HG03354 (cell line): ENCODE data around the gene ARHGEF4.

Experiments used
- ATAC-seq: cut with Tn5 transposase; IDR thresholded peaks from one replicate; pipeline ENCODE4 v1.9.1; 2021; ENCODE audit warnings: mild to moderate bottlenecking; ENCODE audit not compliant: unreplicated experiment, poor library complexity, severe bottlenecking

Gene ARHGEF4

DNA sequence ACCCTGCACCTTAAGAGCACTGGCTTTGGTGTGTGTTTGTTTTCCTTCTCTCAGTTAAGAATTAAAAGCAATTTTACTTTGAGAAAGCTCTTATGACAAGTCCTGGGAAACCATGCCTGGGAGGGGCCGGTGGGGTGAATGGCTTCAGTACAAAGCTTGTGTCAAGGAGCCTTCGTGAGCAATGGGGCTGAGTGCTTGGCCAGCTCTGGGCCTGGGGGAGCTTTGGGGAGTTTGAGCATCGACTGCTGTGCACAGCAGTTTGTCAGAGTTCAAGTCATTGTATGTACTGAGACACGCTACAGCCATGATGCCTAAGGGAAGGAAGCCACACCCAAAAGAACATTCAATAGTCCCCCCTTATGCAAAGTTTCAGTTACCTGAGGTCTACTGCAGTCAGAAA, 75.8 kb downstream of the ARHGEF4 start:
- no peak for ATAC-seq

DNA sequence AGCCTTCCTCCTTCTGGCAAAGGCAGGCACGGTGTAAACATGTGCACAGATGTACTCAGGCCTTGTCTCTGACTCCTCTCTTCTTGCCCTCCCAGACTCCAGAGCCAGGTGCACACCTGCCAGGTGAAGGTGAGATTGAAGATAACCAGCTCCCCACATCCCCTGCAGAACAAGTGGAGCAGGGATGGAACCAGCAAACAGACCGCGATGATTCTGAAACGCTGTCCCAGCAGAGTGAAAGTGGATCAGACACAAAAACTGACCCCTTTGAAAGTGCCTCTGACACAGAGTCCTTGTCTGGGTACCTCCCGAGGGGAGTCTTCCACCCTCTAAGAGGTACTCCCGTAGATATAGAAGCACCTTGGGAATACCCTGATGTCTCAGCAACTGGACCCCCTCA, 77.2 kb downstream of the ARHGEF4 start:
- no peak for ATAC-seq

DNA sequence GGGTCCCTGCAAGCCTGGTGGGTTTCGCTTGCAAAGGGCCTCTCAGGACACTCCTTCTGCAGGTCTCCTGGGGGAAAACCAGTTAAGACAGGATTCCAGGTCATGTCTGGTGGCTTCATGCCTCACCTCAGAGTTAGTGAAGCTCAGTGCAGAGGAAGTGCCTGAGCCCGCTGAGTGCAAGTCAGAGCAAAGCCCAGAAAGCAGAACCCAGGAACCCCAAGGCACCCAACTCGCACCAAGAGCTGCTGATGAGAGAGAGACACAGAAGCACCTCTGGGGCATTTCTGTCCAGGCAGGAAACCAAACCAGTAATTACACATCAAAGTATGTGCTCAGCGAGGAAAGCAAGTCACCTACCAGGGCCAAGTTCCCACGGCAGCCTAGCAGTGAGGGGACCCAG, 78.4 kb downstream of the ARHGEF4 start:
- no peak for ATAC-seq

DNA sequence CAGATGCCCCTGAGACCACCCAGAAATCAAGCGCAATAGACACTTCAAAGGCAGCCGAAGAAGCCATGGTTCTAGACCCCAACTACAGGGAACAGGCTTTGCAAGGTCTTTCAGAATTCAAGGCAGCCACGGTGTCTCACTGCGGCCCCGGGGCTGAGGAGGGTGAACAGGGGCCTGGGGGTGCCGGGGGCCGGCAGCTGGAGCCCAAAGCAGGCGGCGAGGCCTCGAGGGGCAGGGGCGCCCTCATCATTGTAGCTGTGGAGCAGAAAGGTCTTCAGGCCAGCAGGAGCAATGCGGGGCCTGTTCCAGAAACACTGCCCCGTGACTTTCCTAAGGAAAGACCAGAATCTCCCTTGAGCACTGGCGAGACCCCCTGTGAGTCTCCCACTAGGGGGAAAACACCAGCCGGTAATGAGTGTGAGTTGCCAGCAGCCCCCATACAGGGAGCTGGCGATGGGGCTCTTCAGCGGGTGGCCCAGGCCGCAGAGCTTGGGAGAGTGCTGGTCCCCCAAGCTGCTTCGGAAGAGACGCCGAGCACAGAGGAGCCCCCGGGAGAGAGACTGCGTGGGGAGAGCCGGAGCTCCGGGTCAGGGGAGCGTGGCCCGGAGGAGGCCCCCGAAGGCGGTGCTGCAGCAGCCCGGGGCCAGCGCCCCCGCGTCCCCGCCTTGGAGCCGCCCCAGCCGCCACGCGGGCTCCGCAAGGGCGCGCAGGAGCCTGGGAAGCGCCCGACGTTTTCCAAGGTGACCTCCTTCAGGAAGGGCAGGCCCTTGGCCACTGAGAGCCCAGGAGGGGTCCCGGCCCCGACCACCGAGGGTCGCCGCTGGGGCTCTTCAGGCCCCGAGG, 79.1 kb downstream of the ARHGEF4 start:
- ATAC-seq: no peak

DNA sequence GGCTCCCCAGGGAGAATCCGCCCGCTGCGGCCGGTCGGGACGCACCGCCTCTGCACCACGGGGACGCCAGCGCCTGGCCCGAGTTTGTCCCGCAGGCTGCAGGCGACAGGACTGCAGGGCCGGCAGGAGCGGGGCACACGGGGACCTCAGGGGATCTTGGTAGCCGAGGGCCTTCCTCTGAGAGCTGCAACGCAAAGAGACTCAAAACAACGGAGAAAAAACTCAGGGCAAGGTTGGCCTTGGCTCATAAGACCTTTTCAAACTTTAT, 79.7 kb downstream of the ARHGEF4 start:
- ATAC-seq: no peak

DNA sequence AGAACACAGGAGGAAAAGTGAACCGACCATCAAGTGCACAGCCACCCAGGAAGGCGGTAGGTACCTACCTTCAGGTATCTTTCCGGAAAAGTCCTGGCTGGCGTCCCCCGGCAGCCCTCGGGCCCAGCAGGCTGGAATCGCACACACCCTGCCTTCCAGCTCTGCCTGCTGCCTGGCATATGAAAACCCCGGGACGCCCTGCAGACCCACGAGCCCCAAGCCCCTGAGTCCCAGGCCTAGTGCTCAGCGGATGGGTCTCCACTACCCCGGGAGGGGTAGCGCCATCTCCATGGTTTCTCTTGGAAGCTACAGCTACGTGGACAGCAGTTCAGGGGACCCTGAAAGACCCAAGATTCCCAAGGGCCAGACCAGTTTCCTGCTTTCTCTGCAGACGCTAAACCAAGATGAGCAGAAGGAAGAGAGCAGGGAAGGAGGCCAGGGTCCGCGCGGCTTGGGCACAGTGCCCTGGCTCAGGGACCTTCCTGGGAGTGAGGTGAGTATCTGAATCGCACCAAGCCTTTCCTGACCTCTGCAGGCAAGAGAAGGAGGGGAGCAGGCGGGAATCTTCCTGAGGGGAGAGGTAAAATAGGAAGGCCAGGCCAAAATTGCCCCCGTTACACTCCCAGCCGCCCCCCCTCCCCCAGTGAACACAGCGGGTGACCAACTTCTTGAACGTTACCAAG, 80.4 kb downstream of the ARHGEF4 start:
- ATAC-seq: no peak

DNA sequence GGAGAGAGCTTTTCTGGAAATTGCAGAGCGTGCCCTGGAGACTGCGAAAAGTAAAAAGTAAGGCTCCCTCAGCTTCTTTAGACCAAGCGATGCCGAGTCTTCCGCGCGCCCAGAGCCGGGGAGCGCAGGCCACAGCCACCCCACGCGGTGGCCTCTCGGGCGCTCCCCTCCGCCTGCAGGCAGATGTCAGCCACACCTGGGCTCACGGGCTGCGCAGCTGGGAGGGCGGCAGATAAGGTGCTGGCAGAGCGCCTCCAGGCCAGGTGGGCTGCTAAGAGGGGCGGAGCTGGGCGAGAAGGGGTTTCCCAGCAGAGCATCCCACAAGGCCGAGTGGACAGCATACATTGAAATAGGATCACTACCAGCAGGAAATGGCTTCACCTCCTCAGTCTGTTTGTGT, 81.7 kb downstream of the ARHGEF4 start:
- no peak for ATAC-seq

DNA sequence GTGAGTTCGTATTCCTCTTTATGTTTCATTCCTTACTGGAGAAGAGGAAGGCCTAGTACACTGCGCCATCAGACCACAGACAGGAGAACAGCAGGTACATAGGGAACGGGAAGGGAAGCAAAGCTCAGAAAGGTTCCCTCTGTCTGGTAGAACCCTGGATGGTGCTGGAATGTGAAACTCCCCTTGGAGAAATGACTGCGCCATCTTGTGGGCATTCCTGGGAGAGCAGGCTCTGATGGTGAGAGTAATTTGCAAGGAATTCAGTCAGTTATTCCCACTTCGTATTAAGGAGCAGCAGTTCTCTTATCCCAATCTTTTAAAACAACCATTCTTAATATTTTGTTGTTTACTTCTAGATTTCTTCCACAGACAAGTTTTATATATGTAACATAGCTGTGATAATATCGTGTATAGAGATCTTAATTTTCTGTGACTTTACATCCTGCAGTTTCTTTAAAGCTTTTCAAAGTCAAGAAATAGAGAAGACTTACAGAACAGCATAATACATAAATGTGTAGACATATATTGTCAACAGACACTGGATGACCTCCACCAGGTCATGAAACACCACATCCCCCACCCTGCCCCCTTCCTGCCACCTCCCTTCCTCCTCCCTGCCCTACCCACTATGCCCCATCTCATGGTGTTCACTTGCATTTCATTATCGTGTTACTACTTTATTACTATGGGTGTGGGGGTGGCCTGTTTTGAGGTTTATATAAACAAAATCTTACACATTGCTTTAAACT, 83.9 kb downstream of the ARHGEF4 start:
- ATAC-seq: no peak

DNA sequence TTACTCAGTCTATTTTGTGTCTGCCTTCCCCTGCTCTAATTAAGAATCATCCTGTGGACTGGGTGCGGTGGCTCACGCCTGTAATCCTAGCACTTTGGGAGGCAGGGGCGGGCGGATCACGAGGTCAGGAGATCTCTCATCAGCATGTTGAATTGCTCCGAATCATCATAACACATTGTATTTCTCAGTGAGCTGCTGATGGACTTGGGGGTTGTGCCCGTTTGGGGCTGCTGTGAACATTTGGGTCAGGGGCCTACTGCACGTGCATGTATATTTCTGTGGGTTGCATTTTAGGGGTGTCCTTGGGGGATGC, 84.4 kb downstream of the ARHGEF4 start:
- ATAC-seq: no peak

DNA sequence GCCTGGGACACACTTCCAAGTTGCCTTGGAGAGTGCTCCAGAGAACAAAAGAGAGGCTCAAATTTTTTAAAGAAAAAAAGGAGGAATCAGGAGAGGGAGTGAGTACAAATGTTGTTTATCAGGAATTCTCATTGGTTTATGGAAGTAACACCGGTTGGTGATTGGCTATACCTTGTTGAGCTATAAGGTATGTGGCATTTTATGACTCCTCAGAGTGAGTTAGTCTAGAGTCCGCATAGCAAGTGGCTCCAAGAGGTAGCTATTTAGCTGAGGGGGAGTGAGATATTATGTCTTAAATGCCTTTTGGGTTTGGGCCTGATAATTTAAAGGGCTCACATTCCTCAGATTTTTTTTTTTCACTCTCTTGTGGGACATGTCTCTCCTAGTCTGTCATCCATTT, 85.7 kb downstream of the ARHGEF4 start:
- ATAC-seq: no peak

DNA sequence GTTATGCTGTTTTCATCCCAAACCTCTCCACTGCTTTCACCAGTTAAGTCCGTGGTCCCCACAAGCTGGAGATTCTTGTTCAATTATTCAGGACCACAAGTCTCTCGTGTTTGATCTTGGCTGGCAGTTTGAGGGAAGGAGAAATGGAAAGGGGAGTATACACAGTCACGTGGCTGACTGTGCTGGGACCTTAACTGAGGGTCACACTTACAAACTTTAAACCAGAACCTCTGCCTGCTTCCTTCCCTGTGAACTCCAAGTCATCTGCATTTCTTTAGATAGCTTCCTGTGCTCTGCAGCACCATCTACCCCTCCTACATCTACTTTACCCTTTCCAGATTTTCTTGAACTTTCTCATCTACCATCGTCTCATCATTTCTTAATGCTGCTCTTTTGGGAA, 91.7 kb downstream of the ARHGEF4 start:
- no peak for ATAC-seq

DNA sequence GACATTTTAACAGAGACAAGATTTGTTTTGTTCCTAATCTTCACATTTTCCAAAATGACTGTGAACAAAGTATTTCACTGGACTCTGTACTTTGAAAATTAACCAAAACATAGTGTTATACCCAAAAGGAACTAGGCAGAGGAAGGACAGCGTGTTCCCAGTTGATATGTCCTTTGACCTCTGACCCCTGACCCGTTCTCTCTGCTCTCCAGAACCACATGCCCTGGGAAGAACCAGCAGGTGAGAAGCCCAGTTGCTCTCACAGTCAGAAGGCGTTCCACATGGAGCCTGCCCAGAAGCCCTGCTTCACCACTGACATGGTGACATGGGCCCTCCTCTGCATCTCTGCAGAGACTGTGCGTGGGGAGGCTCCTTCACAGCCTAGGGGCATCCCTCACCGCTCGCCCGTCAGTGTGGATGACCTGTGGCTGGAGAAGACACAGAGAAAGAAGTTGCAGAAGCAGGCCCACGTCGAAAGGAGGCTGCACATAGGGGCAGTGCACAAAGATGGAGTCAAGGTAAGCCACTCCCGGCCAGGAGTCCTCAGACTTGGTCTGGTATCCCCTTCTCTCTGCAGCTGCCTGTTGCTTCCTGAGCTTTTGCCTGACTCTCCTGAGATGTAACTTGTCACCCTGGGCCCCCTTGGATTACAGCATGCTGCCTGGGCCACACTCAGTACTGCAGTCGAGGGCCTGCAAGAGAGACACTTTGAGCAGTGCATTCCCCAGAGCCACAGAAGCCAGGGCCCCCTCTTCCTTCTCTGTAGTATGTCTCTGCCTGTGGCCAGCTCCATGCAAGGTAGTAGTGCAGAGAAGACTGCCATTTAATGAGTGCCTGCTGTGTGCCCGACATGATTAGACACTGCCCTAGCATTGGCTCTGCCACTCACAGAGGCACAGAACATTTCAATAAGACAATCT, 94.3 kb downstream of the ARHGEF4 start:
- no peak for ATAC-seq

DNA sequence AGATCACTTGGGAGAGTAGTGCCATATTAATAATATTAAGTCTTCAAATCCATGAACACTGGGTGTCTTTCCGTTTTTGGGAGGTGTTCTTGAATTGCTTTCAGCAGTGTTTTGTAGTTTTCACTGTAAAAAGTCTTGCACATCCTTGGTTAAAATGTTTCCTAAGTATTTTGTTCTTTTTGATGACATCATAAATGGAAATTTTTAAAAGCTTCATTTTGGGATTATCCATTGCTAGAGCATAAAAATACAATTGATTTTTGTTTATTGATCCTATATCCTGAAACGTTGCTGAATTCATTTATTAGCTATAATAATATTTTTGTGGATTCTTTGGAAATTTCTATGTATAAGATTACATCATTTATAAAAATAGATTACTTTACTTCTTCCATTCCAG, 96.8 kb downstream of the ARHGEF4 start:
- ATAC-seq: no peak

DNA sequence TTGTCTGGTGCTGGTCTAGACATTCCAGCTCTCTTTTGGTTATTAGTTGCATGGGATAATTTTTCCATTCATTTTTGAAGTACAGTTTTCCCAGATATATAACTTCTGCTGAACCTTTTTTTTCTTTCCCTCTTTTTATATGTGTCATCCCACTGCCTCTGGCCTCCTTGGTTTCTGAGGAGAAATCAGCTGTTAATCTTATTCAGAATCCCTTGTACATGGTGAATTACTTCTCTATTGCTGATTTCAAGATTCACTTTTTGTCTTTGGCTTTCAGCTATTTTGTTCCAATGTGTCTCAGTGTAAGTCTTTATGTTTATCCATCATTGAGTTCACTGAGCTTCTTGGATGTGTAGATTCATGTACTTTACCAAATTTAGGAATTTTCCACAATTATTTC, 99.7 kb downstream of the ARHGEF4 start:
- ATAC-seq: no peak

DNA sequence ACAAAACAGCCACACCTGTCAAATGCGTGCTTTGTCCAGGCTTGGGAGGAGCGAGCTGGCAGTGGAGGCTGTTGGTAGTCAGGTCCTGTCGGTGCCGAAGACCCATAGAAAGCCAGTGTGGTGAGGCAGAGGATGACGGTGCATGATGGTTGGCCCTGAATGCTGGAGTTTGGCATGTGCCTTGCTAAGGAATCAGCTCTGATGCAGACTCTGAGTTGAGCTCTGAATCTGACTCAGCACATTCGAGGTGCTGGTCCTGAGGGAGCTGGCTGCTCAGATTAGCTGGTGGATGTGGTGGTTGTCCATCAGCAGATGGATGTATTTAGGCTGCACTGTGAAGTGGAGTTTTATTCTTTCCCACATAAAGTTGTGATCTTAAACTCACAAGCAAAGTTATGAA, 111.3 kb downstream of the ARHGEF4 start:
- ATAC-seq: no peak

DNA sequence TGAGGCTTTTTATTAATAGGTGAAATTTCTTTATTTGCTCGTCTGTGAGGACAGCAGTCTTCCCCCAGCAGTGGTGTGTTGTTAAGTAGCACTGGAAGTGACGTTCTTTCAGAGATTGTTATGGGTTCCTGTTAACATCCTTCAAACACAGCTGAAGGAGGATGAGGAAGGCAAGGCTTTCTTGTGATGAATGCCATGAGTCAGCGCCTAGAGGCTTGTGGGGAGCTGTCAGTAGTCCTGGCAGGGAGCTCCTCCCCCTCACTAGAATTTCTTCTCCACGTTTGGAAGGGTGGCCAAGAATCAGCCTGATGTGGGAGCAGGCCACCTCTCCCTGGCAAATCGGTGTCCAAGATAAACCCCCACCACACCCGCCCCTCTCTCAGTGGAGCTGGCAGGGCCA, 113.2 kb downstream of the ARHGEF4 start:
- no peak for ATAC-seq

DNA sequence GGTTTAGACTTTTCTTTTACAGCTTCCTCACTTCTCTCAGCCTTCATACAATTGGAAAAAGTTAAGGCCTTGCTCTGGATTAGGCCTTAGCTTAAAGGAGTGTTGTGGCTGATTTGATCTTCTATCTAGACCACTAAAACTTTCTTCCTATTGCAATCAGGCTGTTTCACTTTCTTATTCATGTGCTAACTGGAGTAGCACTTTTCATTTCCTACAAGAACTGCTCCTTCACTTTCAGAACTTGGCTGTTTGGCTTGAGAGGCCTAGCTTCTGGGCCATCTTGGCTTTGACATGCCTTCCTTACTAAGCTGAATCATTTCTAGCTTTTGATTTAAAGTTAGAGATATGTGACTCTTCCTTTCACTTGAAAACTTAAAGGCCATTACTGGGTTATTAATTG, 114.3 kb downstream of the ARHGEF4 start:
- ATAC-seq: peak; percentile 82

DNA sequence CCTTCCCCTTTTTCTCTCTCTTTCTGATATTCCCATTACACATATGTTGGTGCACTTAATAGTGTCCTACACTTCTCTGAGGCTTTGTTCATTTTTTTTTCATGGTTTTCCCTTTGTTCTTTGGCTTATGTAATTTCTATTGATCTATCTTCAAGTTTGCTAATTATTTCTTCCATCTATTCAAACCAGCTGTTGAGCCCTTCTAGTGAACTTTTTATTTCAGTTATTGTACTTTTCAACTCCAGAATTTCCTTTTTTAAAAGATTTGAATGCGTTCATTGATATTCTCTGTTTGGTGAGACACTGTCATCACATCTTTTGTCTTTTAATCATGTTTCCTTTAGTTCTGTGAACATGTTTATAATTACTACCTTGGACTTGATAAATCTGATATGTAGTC, 118.2 kb downstream of the ARHGEF4 start:
- no peak for ATAC-seq

DNA sequence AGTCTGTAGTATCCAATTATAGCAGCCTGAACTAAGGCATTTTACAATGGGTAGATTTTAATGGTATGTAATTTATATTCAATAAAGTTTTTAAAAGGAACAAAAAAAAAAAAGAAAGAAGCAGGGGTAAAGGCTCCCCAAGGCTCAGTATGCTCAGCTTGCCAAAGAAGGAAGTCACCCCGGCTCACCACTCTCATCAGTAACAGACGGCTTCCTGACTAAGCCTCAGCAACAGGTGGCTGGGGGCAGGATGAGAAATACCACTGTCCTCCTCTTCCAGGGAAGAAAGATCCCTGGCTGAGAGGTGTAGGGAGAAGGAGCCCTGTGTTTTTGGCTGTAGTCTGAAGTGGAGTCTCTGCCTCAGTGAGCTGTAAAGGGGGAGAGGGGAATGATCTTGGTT, 121.2 kb downstream of the ARHGEF4 start:
- no peak for ATAC-seq

DNA sequence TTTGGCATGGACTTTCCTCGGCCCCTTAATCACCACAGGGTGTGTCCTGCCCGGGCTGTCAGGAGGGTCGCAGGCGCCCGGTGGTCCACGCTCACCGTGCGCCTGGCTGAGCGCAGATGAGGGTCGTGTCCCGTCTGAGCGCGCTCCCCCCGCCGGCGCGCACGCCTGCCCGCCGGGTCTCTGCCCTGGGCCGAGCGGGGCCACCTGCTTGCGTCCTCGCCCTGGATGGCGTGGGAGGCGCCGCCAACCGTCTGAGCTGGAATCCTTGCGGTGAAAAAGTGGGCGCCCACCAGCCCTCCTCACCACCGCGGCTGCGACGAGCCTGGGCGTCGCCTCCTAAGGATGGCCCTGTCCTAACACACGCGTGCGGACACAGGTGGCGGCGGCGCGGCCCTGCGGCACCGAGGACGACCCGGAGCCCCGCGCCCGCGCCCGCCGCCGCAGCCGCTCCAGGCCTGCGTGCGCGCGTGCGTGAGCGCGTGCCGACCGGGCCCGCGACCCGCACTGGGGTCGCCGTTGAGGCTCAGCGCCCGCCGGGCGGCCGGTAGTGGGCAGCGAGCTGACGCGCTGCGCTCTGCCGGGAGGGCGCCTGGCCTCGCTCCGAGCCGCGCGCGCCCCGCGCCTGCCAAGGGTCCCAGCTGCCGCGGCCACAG, 126.6 kb downstream of the ARHGEF4 start:
- ATAC-seq: no peak
